HG02973 (cell line): Measurements from ENCODE around the gene PGS1.

Source experiments
- ATAC-seq: cut with Tn5 transposase; IDR thresholded peaks from one replicate; pipeline ENCODE4 v1.9.1; 2021; ENCODE audit warnings: moderate library complexity; ENCODE audit not compliant: unreplicated experiment

Gene PGS1

DNA sequence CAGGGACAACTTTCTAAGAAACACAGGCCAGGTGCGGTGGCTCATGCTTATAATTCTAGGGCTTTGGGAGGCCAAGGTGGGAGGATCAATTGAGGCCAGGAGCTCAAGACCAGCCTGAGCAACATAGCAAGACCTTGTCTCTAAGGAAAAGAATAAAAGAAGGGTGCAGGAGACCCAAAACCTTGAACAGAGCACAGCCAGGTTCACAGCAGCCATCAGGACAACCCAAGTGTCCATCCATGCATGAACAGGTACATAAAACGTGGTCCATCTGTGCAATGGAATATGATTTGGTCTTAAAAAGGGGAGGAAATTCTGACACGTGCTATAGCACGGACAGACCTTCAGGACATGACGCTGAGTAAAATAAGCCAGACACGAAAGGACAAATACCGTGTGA, 91.0 kb downstream of the PGS1 start:
- no peak for ATAC-seq

- ATAC-seq: no peak
Observed at GRCh38 chr17:78471635-78472034, 93.2 kb downstream of the PGS1 start.

DNA sequence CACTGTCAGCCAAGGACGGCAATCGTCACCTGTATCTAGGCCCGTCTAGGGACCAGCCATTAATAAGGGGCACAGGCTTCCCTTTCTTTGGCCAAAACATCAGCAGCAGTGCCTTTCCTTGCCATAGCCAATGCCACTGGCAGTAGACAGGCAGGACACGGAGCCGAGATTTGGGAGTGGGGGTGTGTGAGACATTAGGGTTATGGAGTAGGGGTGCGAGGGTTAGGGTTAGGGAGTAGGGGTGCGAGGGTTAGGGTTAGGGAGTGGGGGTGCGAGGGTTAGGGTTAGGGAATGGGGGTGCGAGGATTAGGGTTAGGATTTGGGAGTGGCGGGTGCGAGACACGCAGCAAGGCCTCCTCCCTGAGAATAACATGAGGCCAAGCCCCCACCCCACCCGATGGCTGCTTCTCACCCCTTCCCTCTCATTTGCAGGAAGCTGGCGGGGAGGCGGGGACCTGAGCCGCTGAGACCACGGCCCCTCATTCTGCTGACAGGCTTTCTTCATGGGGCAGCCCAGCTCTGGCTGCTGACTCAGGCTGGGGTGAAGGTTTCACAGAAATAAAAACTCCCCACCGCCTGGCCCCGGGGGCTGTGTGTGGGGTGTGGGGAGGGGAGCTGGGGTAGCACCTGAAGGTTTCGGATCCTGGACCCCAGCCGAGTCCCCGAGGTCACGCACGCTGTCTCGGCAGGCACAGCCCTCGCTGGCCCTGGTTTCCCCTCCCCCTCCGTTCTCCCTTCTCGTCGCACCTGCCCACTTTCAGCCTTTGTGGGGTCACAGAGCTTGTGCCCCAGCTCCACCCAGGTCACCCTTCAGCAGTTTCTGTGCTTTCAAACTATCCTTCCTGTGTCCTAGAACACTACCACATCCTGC, 93.8 kb downstream of the PGS1 start:
- ATAC-seq: no peak

- no peak for ATAC-seq
Observed at GRCh38 chr17:78473951-78474613, 95.6 kb downstream of the PGS1 start.
